Measurements from ENCODE around the gene GPRC6A. TPM values are rescaled to one million over a fixed set of nuclear protein-coding genes. Genes with fewer than 3 reads are reported as not detected.

GPRC6A gene
- total and polyA plus RNA-seq, 2 of the 13 experiments (the other 11 are each of a cell fraction or from before 2014, with no cell fraction given): not detected

GRCh38 chr6:116773886-116774285 is 55.0 kb downstream of the GPRC6A start:
- no peak for FAIRE-seq

GRCh38 chr6:116772450-116772849 is 56.4 kb downstream of the GPRC6A start:
- CTCF ChIA-PET (ENCODE audit: low intra/inter-chr PET ratio, low total read pairs): no interaction called here
- Histone ChIP-seq H3K4me2 (ENCODE audit: low read depth, low read length) (no peak overlapping the region), H3K4me3 (replicated peaks in 1 of 3; ENCODE audit: insufficient read depth in 1 of 3, low read depth in 2 of 3, low read length in 3 of 3) (no peak overlapping the region), H2AFZ (ENCODE audit: low read length) (no peak overlapping the region), H3K27me3 (ENCODE audit: control insufficient read depth in 1 of 2, insufficient read depth in 2 of 2, low read length in 2 of 2) (peaks cover 0 to 12% of the 10 kb centered on the region in 2 experiments; a peak in 2 of 5 replicates), H3K4me1 (ENCODE audit: insufficient read depth, low read length) (no peaks in the 10 kb centered on the region), H3K36me3 (replicated peaks in 1 of 2; ENCODE audit: control insufficient read depth in 1 of 2, insufficient read depth in 2 of 2, low read length in 2 of 2) (no peaks in the 10 kb centered on the region), H3K27ac (ENCODE audit: extremely low read length, insufficient read depth, low read length) (no peak overlapping the region), H3K9me3 (ENCODE audit: low read length) (no peaks in the 10 kb centered on the region), H3K9ac (ENCODE audit: insufficient read depth, low read depth, low read length) (no peak overlapping the region), H4K20me1 (ENCODE audit: insufficient read depth, low read length) (no peaks in the 10 kb centered on the region), H3K79me2 (ENCODE audit: insufficient read depth, low read length) (no peaks in the 10 kb centered on the region)
- FAIRE-seq (no peak), DNase-seq (ENCODE audit: low spot score) (no peak), ATAC-seq (no peak)
- no TSS peak for BruUV-seq (replicated peaks)
- intact Hi-C loops (cut with micrococcal nuclease; ENCODE audit: unreplicated experiment) (no loop called here), in situ Hi-C loops (cut with HindIII; ENCODE audit: extremely low pct_ligation_motif_present, low pct_unique_long_range_greater_than_20kb) (no loop called here)
- no peak for TF ChIP-seq HHEX (CRISPR knock-in tag; IDR thresholded peaks at IDR 0.05)
- TF ChIP-seq ZNF503 (CRISPR knock-in tag; IDR thresholded peaks at IDR 0.05): no peak
- TF ChIP-seq NFYB (CRISPR knock-in tag; IDR thresholded peaks at IDR 0.05): no peak
- peak; percentile 42 to 86 for TF ChIP-seq MAFK (conservative IDR thresholded peaks at IDR 0.05 in 1 of 2, IDR thresholded peaks at IDR 0.05 in 1 of 2; ENCODE audit: low read length in 2 of 2)
- TF ChIP-seq MAFF (IDR thresholded peaks at IDR 0.05; ENCODE audit: low read depth, low read length): peak; percentile 74
- no peak for TF ChIP-seq NCOA2 (CRISPR knock-in tag; IDR thresholded peaks at IDR 0.05)
- TF ChIP-seq PAX8 (CRISPR knock-in tag; IDR thresholded peaks at IDR 0.05; ENCODE audit: borderline replicate concordance): no peak
- 2% methylated on average over 1 of the region's 1 CpG for WGBS (ENCODE audit: low lambda C conversion rate)
- POLR2A ChIA-PET: no interaction called here

More at GRCh38 chr6:116773886-116774285, 55.0 kb downstream of the GPRC6A start:
- ATAC-seq (no peak), DNase-seq (ENCODE audit: low spot score) (no peak)
- H3K79me2 ChIP-seq (ENCODE audit: insufficient read depth, low read length): no peaks in the 10 kb centered on the region
- H3K27me3 ChIP-seq (ENCODE audit: control insufficient read depth in 1 of 2, insufficient read depth in 2 of 2, low read length in 2 of 2): peaks cover 0 to 1% of the 10 kb centered on the region in 2 experiments; a peak in 1 of 5 replicates
- no peak overlapping the region for H3K9ac ChIP-seq (ENCODE audit: insufficient read depth, low read depth, low read length)
- WGBS (ENCODE audit: low lambda C conversion rate): 0% methylated on average over 1 of the region's 1 CpG
- BruUV-seq (replicated peaks): no TSS peak
- no peaks in the 10 kb centered on the region for H3K4me1 ChIP-seq (ENCODE audit: insufficient read depth, low read length)
- intact Hi-C loops (cut with micrococcal nuclease; ENCODE audit: unreplicated experiment): no loop called here
- no peak overlapping the region for H2AFZ ChIP-seq (ENCODE audit: low read length)
- no peaks in the 10 kb centered on the region for H3K9me3 ChIP-seq (ENCODE audit: low read length)
- ChIA-PET POLR2A (no interaction called here), CTCF (ENCODE audit: low intra/inter-chr PET ratio, low total read pairs) (no interaction called here)
- no peak for TF ChIP-seq ZNF282 (IDR thresholded peaks at IDR 0.05; ENCODE audit: partially characterized antibody)
- no peak overlapping the region for H3K4me3 ChIP-seq (replicated peaks in 1 of 3; ENCODE audit: insufficient read depth in 1 of 3, low read depth in 2 of 3, low read length in 3 of 3)
- H3K4me2 ChIP-seq (ENCODE audit: low read depth, low read length): no peak overlapping the region
- no peak overlapping the region for H3K27ac ChIP-seq (ENCODE audit: extremely low read length, insufficient read depth, low read length)
- no peaks in the 10 kb centered on the region for H3K36me3 ChIP-seq (replicated peaks in 1 of 2; ENCODE audit: control insufficient read depth in 1 of 2, insufficient read depth in 2 of 2, low read length in 2 of 2)
- H4K20me1 ChIP-seq (ENCODE audit: insufficient read depth, low read length): no peaks in the 10 kb centered on the region
- in situ Hi-C loops (cut with HindIII; ENCODE audit: extremely low pct_ligation_motif_present, low pct_unique_long_range_greater_than_20kb): no loop called here

Data from HepG2 (cell line).